ENCODE measurements around the gene DNAJC3.

GRCh38 chr13:95833719-95834118 is 156.8 kb downstream of the DNAJC3 start:
- TF ChIP-seq CTCF (conservative IDR thresholded peaks at IDR 0.05; ENCODE audit: low read length) = no peak
- TF ChIP-seq EZH2phosphoT487 (IDR thresholded peaks at IDR 0.05; ENCODE audit: borderline replicate concordance) = no peak
